Left hindlimb (tissue), 1 donor: ENCODE results near the gene FETUB.

Experiments used
- DNase-seq: peaks from one replicate; pipeline ENCODE4 v3.0.0-alpha.2; 2018

FETUB gene

GRCh38 chr3:186639778-186640472 lies at the start of gene FETUB:
Gene FETUB (plus strand): TSS chr3:186640399. CDS start chr3:186640461, 62 bp downstream.
- no peak for DNase-seq

GRCh38 chr3:186590580-186591295 lies 49.5 kb upstream of the FETUB start:
- DNase-seq = no peak

- DNase-seq = no peak
Measured at GRCh38 chr3:186592682-186593081, 47.5 kb upstream of the FETUB start.

DNA sequence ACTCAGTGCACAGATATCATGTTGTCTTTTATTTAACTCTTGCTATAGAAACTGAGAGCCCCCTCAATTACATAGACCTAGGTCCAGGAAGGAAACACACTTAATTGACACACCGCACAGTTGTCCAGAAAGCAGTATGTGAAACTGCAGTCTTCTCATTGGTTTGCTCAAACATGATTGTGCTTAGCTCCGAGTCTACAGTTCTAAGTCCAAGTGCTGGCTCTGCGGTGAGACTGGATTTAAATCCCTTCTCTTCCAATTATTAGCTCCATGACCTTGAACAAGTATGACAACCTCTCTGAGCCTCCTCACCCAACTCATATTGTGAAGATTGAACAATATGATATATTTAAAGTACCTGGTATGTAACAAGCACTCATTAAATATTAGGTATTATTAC lies 46.3 kb upstream of the FETUB start:
- DNase-seq = no peak

- no peak for DNase-seq
Measured at GRCh38 chr3:186594591-186595113, 45.5 kb upstream of the FETUB start.

DNA sequence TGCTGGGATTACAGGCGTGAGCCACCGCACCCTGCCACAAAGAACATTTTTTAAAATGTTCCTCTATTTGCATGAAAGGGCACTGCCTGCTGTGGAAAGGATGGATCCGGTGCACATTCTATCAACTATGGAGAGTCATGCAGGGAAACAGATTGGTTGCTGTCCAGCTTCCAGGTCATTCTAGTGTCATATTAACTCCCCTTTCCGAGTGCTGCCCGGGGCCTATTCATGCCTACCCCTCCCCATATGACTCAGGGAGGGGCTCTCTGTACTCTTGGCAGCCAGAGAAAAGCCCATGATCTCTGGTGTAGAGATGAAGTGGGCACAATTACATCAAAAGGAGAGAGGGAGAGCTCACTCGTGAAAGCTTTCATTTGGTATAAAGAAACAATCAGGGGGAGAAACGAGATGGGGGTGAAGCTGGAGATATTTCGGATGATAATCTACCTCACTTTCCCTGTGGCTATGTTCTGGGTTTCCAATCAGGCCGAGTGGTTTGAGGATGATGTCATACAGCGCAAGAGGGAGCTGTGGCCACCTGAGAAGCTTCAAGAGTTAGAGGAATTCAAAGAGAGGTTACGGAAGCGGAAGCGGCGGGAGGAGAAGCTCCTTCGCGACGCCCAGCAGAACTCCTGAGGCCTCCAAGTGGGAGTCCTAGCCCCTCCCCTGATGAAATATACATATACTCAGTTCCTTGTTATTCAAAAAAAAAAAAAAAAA lies 43.5 kb upstream of the FETUB start:
- no peak for DNase-seq

GRCh38 chr3:186598108-186598784 lies 42.0 kb upstream of the FETUB start:
- DNase-seq = peak; percentile 36

DNA sequence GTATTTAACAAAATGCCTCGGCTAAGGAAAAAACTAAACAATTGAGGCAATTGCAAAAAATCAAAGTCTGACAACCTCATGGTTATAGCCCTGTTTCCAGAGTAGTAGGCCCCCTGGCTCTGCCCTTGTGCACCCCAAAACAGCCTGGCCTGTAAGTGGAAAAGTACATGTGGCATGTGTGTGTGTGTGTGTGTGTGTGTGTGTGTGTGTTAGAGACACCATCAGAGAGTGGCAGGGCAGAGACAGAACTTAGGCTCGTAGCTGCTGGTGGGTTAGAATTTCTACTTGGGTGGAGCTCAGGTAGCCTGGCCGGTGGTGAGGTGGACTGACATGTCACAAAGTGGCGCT lies 41.4 kb upstream of the FETUB start:
- DNase-seq = no peak

DNA sequence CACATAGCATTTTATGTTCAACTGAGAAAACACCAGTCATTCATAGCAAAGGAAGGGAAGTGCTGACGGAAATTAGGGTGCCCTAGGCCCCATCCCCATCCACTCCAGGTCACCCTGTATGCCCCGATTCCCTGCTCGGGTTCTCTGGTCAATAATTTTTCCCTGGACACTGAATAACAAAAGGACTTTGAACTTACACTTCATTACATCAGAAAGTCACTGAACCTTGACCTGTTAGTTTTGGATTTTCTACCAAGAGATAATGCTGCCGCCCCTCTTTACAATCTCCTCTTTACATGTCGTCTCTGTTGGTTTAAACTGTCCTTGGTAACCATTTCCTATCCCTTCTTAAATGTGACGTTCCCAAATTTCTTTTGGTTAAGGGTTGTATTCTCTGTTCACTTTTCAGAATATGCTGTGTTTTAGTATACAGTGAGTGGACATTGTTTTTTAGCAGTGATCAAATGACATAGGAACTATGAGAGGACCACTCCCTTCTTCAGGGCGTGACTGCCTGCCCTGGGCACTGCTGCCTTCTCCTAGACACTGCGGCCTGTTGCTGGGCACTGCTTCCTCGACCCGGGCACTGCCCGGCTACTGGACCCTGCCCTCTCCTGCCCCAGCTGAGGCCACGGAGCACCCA lies 40.9 kb upstream of the FETUB start:
- DNase-seq = no peak

DNA sequence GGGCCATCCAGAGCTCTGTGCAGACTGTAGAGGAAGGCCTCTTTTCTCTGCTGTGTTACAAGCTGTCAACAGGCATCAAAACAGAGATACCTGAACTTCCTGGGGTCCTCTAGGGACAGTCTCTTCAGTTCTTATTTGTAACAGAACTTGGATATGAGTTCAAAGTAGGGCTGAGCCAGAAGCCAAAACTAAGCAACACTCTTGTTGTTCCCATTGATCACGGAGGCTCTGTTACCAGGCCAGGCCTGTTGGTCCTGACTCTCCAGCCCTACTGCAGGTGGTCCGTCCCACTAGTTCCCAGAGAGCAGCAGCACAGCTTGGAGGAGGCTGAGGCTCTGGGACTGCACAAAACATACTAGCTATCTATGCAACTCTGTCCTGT lies 40.4 kb upstream of the FETUB start:
- DNase-seq = no peak

- DNase-seq = no peak
Measured at GRCh38 chr3:186600896-186601295, 39.3 kb upstream of the FETUB start.

- no peak for DNase-seq
Measured at GRCh38 chr3:186603159-186603558, 37.0 kb upstream of the FETUB start.

- no peak for DNase-seq
Measured at GRCh38 chr3:186605078-186605477, 35.1 kb upstream of the FETUB start.

DNA sequence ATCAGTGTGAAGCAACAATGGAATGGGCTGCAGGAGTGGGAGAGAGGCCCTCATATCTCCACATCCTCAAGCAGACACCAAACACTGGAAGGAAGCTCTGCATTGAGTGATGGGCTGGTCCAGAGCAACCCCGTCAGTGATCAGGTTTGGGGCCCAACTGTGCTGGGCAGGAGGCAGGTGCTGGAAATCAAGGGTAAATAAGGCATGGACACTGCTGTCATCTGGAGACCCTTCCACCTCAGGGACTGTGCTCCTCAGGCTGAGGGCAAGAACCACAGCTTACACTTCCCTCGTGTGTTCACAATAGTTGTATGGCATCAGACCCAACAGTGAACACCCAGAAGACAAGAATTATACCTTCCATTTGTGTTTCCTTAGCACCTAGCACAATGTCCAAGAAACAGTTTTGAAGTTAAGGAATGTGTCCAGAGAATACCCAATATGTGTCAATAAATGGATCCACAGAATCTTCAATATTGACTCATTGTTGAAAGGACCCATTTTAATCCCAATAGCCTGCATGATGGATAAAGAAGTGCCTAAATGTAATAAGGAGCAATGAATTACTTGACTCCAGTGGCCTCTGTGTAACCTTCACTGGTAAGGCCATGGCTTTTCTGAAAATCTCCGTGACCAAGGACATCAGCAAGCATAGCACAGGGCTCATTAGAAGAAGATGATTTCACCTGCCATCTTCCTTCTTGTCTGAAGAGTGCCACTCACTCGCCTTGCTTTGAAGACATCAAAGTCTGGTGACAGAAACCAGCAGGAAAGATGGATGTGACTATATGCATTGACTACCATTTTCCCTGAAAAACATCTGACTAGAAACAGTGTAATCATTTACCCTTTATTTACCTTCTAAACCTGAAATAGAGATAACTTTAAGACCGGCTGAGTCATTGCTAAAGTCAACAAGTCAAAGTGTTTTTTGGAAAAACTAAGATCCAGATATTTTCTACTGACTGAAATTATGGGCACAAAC lies 34.3 kb upstream of the FETUB start:
- DNase-seq = no peak

DNA sequence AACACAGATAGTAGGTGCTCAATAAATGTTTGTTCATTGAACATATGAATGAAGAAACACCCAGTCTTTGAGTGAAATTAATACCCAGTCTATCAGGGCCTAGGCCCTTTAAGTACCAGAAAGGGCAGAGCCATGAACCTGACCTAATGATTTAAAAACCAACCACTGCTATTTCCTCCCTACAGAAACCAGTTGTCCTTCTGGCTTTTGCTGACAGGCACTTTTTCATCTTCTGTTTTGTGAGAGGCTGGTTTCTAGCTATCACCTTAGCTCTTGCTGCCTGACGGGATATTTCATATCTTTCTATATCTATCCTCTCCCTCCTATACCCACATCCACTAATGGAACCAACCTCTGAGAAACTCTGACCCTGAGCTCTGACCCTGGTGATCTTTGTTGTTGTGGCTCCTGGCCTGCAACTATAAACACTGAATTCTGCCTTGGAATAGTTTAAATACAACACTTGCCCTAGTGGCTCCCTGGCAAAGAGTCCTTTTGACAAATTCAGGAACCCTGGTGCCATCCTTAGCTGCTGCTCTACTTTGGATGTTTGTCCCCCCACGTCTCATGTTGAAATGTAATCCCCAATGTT lies 31.5 kb upstream of the FETUB start:
- DNase-seq = no peak

DNA sequence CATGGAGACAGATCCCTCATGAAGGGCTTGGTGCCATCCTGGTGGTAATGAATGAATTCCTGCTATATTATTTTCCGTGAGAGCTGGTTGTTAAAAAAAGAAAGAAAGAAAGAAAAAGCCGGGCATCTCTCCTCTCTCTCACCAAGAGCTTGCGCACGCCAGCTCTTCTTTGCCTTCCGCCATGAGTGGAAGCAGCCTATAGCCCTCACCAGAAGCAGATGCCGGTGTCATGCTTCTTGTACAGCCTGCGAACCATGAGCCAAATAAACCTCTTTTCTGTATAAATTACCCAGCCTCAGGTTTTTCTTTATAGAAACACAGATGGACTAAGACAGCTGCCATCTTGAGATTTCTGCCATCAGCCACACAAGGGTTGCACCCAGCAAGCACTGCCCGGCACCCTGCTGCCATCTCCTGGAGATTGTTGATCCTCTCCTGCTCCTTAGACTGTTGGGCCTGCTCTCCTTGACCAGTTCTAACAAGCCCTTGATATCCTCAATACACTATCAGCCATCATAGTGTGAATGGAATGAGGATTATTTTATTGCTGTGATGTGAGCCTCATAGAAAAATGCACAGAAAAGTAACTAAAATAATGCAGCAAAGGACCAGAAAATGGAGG lies 30.8 kb upstream of the FETUB start:
- DNase-seq = no peak

- DNase-seq = no peak
Measured at GRCh38 chr3:186612065-186612464, 28.1 kb upstream of the FETUB start.

- DNase-seq = no peak
Measured at GRCh38 chr3:186612721-186613636, 27.2 kb upstream of the FETUB start, which contains the start of gene AHSG. Gene AHSG (plus strand): TSS chr3:186613060. CDS start chr3:186613142, 82 bp downstream.

DNA sequence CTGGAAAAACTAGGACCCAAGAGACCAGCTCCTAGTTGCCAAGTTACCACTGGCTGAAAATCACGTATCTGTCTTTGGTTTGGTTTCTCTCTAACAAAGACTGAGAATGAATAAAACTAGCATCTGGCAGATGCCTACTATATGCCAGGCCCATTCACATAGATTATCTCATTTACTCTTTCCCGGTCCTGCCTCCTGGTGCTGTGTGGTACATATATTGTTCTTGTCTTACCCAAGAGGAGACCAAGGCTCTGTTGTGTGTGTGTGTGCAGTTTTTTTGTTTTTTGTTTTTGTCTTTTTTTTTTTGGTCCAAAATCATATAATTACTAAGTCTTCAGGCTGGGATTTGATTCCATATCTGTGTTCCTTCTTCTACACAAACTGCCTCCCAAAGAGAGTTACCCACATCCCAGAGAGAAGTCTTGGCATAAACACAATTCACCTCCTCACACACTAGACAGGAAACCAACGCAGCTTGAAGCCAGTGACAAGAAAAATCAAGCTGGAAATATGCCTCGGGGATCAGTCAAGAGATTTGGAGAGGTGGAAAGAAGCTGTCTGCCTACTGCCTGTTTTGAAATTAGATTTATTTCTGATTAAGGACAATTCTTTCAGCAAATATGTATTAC lies 26.4 kb upstream of the FETUB start:
- no peak for DNase-seq
